Fibroblast of the aortic adventitia (primary cell): Measurements from ENCODE around the gene OSBPL7. TPM values are rescaled to one million over a fixed set of nuclear protein-coding genes. Genes with fewer than 3 reads are reported as not detected.
A peak's percentile ranks its signal among the peaks of the same experiment; 100 is the strongest.

Experiments used
- DNase-seq: peaks from one replicate; pipeline ENCODE4 v3.0.0-alpha.2; 2010; ENCODE audit warnings: low read depth
- H3K4me3 ChIP-seq: 2 replicates; pipeline ENCODE4 v1.5.1; 2011; ENCODE audit warnings: low read depth, mild to moderate bottlenecking, control low read depth, low read length, moderate library complexity
- CTCF ChIP-seq: IDR thresholded peaks from 2 replicates; pipeline ENCODE4 v1.5.1; 2011; ENCODE audit warnings: mild to moderate bottlenecking, low read length, control low read depth, inconsistent platforms; ENCODE audit not compliant: insufficient read depth
- total RNA-seq: library from RNA; depleted of rRNA; stranded (reverse); fragments of >200 nt; gene quantifications from 2 replicates; pipeline ENCODE4 v1.2.3, GENCODE V29; 2012; ENCODE audit warnings: low replicate concordance

Gene OSBPL7
- 4.6 and 6.1 TPM in 2 replicates for total RNA-seq

GRCh38 chr17:47821424-47822391 is at the start of gene OSBPL7:
Gene OSBPL7, minus strand, starts transcription at chr17:47821794. Its CDS starts 1,516 bp downstream, at chr17:47820278.
- DNase-seq = peak; percentile 73
- peak within 1 kb of the TSS; percentile 91 for H3K4me3 ChIP-seq
- TF ChIP-seq CTCF = no peak

GRCh38 chr17:47871048-47871447 is 49.5 kb upstream of the OSBPL7 start:
- DNase-seq = no peak
- no peak for TF ChIP-seq CTCF
- no peak overlapping the region for H3K4me3 ChIP-seq

GRCh38 chr17:47870056-47870455 is 48.5 kb upstream of the OSBPL7 start:
- no peak overlapping the region for H3K4me3 ChIP-seq
- DNase-seq = no peak
- TF ChIP-seq CTCF = no peak

- no peak for DNase-seq
- H3K4me3 ChIP-seq = no peak overlapping the region
- TF ChIP-seq CTCF = no peak
Observed at GRCh38 chr17:47869114-47869513, 47.5 kb upstream of the OSBPL7 start.

DNA sequence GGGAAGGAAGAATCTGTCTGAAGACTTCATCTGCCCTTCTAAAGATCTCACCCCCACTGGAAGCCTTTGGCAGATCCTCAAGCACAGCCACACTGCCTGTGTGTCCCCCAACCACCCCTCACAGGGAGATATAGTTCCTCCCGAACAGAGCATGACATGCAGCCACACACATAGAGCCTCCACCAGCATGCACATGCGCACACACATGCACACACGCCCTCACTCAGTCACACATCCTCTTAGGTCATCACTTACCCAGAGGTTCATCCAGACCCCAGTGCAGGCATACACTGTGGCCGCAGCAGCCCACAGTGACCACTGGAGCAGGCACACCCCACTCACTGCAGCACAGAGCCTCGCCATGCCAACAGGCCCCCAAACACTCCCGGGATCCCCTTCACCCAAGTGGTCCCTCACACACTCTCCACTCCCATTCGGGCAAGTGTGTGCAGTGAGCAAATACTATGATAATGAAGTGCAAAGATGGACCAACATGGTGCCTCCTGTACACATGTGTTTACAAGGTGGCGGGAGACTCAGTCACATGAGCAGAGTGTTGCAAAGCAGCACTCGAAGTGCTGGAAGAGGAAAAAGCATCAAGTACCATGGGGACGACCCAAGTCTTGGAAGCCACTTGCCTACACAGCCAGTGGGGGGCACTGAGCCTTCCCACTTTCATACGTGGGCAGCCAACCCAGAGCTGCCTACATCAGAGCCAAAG is 46.4 kb upstream of the OSBPL7 start:
- TF ChIP-seq CTCF = no peak
- DNase-seq = no peak
- no peak overlapping the region for H3K4me3 ChIP-seq

- no peak for TF ChIP-seq CTCF
- peak; percentile 72 for DNase-seq
- no peak overlapping the region for H3K4me3 ChIP-seq
Observed at GRCh38 chr17:47866941-47867340, 45.3 kb upstream of the OSBPL7 start.
